Breast epithelium (tissue), 4 donors: ENCODE measurements around the gene IMPA2. TPM values are rescaled to one million over a fixed set of nuclear protein-coding genes. Genes with fewer than 3 reads are reported as not detected.
"Not testable (repeated sequence)": the region's sequence is repeated elsewhere in the genome, so short reads cannot be mapped to it uniquely, and the experiment has no call there.

ENCODE experiments used
- DNase-seq, 2 donors: peaks; one replicate each; pipeline ENCODE4 v3.0.0-alpha.2; 2019; ENCODE audit warnings: low spot score in 2 of 2
- H3K27ac ChIP-seq, 2 donors: fragments of 200-600 bp; sonication (generic) in 1 of 2; one replicate each; pipeline ENCODE4 v1.5.1; 2016 to 2019; ENCODE audit warnings: mild to moderate bottlenecking in 1 of 2
- H3K27me3 ChIP-seq, 2 donors: fragments of 200-600 bp; sonication (generic) in 1 of 2; one replicate each; pipeline versions ENCODE4 v1.5.1 to v1.6.0; 2017 to 2019; ENCODE audit warnings: control low read depth in 1 of 2, mild to moderate bottlenecking in 1 of 2
- H3K36me3 ChIP-seq: fragments of 200-600 bp; one replicate; pipeline ENCODE4 v1.5.1; 2019
- H3K4me1 ChIP-seq, 2 donors: fragments of 200-600 bp; sonication (generic); one replicate each; pipeline ENCODE4 v1.5.1; 2016 to 2019; ENCODE audit warnings: control low read depth in 1 of 2
- H3K4me3 ChIP-seq, 3 donors: fragments of 200-600 bp; sonication (generic); 1 replicate in 2 of 3; 2 replicates in 1 of 3; pipeline ENCODE4 v1.5.1; 2016 to 2019; ENCODE audit warnings: mild to moderate bottlenecking in 3 of 3, moderate library complexity in 2 of 3
- H3K9me3 ChIP-seq, 2 donors: fragments of 200-600 bp; sonication (generic) in 1 of 2; one replicate each; pipeline ENCODE4 v1.5.1; 2016 to 2019; ENCODE audit warnings: control low read depth in 1 of 2
- POLR2A ChIP-seq: fragments of 450-650 bp; IDR thresholded peaks from one replicate; pipeline ENCODE4 v1.6.1; 2016; ENCODE audit warnings: antibody characterized with exemption, mild to moderate bottlenecking, moderate library complexity
- POLR2AphosphoS5 ChIP-seq, 3 donors: sonication (generic); formaldehyde crosslinking; IDR thresholded peaks; one replicate each; pipeline ENCODE4 v1.6.1; 2017; ENCODE audit warnings: antibody characterized with exemption in 3 of 3
- intact Hi-C: fragments of 100-400 bp; cut with DNase I; formaldehyde crosslinking; loops from one replicate; pipeline ENCODE4 v1.15.1; 2023; ENCODE audit warnings: low total_unique reads
- total RNA-seq, 3 donors: library from RNA; depleted of rRNA; stranded (reverse); fragments of >200 nt; gene quantifications; one replicate each; pipeline ENCODE4 v1.1.0, GENCODE V29; 2016
- TF ChIP-seq, protein P1 (sequence below), 3 donors: fragments of 450-650 bp; IDR thresholded peaks; one replicate each; pipeline ENCODE4 v1.5.1; 2016 to 2017; ENCODE audit warnings: antibody characterized with exemption in 3 of 3, mild to moderate bottlenecking in 3 of 3, moderate library complexity in 3 of 3

The IMPA2 gene
- total RNA-seq, 3 donors from 2014 or later: 25.2 to 26.5 (median 26.2) TPM

DNA sequence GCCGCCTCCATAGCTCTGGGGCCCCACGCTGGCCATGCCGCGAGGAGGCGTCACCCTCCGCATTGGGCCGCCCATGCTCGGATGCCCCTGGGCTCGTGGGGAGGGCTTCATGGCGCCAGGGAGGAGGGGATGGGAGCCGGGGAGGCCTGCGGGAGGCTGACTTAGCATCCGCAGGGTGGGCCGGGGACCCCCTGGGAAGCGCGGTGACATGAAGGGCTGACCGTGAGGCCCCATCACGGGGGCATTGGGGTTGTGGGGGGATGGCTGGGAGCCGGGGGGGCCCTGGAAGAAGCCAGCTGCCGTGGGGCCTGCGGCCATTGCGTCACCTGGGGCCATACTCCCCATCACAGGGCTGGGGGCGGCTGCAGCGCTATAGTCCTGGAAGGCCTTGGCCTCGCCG is 86.4 kb downstream of the IMPA2 start:
- H3K27ac ChIP-seq: no peak overlapping the region
- no peak for TF ChIP-seq POLR2A
- TF ChIP-seq POLR2AphosphoS5 (IDR thresholded peaks at IDR 0.05): no peak
- TF ChIP-seq, protein P1, sequence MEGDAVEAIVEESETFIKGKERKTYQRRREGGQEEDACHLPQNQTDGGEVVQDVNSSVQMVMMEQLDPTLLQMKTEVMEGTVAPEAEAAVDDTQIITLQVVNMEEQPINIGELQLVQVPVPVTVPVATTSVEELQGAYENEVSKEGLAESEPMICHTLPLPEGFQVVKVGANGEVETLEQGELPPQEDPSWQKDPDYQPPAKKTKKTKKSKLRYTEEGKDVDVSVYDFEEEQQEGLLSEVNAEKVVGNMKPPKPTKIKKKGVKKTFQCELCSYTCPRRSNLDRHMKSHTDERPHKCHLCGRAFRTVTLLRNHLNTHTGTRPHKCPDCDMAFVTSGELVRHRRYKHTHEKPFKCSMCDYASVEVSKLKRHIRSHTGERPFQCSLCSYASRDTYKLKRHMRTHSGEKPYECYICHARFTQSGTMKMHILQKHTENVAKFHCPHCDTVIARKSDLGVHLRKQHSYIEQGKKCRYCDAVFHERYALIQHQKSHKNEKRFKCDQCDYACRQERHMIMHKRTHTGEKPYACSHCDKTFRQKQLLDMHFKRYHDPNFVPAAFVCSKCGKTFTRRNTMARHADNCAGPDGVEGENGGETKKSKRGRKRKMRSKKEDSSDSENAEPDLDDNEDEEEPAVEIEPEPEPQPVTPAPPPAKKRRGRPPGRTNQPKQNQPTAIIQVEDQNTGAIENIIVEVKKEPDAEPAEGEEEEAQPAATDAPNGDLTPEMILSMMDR (IDR thresholded peaks at IDR 0.05): no peak
- intact Hi-C loops: no loop called here

DNA sequence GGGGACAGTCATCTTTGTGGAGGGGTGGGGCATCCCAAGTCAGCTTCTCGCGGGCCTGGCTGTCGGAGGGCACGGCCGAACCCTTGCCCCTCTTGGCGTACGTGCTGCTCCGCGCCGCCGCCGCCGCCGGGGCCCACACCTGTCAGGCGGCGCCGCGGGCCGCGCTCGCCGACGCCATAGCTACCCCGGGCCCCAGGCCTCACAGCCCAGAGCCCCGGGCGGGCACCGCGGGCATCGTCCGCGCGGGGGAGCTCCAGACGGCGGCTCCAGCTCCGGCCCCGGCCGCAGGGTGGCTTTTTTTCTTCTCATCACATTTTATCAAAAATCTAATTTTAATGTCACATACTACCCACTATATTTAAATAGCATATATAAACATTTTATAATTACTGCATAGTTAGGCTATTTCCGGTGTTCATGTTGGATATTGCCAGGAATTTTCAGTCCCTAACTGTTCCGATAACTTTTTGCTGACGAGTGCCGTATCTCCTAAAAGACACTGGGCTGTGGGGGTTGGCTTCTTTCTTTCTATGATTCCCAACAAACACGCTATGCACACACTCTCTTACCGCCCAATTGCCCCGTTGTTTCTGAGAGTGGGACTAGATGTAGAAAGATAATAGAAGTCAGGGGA is 87.1 kb downstream of the IMPA2 start:
- H3K27me3 ChIP-seq, H3K4me1 ChIP-seq, intact Hi-C loops, H3K9me3 ChIP-seq, DNase-seq, H3K27ac ChIP-seq, H3K36me3 ChIP-seq, H3K4me3 ChIP-seq: not testable (repeated sequence)

More for the DNA sequence above, 86.4 kb downstream of the IMPA2 start:
- no peaks in the 10 kb centered on the region for H3K36me3 ChIP-seq
- H3K4me3 ChIP-seq: no peak overlapping the region
- no peaks in the 10 kb centered on the region for H3K9me3 ChIP-seq
- DNase-seq: no peak
- no peaks in the 10 kb centered on the region for H3K27me3 ChIP-seq
- H3K4me1 ChIP-seq: no peaks in the 10 kb centered on the region

DNA sequence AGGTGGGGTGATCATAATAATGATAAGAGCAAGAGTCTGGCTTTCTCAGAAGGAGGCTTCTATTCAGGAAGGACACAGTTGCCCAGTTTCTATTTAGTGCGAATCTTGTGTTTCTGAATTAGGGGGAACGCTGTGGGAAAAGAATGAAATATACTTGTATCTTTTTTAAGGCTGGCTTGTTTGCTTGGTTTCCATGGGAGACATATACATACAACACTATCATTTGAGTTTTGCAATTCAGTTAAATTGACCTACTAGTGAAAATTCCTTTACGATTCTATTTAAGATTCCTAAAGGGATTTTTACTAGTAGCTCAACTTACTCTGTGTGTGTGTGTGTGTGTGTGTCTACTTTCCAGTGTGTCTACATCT is 87.6 kb downstream of the IMPA2 start:
- Histone ChIP-seq H3K36me3 (no peaks in the 10 kb centered on the region), H3K4me3 (no peak overlapping the region), H3K9me3 (no peaks in the 10 kb centered on the region), H3K27ac (no peak overlapping the region), H3K4me1 (no peaks in the 10 kb centered on the region), H3K27me3 (no peaks in the 10 kb centered on the region)
- intact Hi-C loops: no loop called here
- TF ChIP-seq, protein P1 (IDR thresholded peaks at IDR 0.05): no peak
- TF ChIP-seq POLR2AphosphoS5 (IDR thresholded peaks at IDR 0.05): no peak
- no peak for TF ChIP-seq POLR2A
- DNase-seq: no peak

DNA sequence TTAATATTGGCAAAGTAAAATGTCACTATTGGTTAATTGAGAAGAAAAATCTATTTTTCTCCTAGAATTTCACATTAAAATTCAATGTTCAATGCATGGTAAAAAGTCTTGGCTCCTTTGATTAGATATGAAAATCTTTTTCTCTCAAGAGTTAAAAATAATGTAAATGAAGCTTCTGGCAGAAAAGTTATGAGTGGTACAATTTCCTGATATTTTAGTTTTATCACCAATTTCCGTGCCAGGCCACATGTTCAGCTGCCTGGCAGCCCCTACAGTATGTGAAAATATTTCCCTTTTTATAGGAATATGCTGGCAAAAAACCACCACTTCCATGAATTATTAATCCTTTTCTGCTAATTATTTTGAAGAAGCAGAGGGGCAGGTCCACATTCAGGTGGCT is 89.8 kb downstream of the IMPA2 start:
- H3K36me3 ChIP-seq, H3K9me3 ChIP-seq, H3K4me3 ChIP-seq, intact Hi-C loops, H3K4me1 ChIP-seq, H3K27me3 ChIP-seq, H3K27ac ChIP-seq, DNase-seq: not testable (repeated sequence)

DNA sequence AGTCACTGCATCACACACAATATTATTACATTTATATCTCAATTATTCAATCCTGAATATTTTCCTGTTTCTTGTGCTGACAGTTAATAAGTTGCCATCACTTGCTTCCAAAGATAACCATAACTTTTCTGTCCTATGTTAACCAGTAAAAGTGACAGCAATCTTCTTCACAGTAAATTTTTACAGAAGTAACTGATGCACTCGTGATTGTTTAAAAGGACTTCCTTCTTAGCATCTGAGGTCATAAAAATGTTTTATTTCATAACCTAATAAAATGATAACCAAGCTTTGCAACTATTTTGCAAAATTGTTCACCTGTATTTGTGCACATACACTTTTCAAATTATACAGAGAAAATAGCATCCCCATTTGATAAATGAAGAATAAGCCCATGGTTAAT is 91.7 kb downstream of the IMPA2 start:
- no peaks in the 10 kb centered on the region for H3K36me3 ChIP-seq
- no peak for DNase-seq
- no peak overlapping the region for H3K27ac ChIP-seq
- no peaks in the 10 kb centered on the region for H3K9me3 ChIP-seq
- no peaks in the 10 kb centered on the region for H3K4me1 ChIP-seq
- no peaks in the 10 kb centered on the region for H3K27me3 ChIP-seq
- no peak for TF ChIP-seq POLR2AphosphoS5 (IDR thresholded peaks at IDR 0.05)
- TF ChIP-seq, protein P1 (IDR thresholded peaks at IDR 0.05): no peak
- TF ChIP-seq POLR2A: no peak
- H3K4me3 ChIP-seq: no peak overlapping the region
- intact Hi-C loops: no loop called here

DNA sequence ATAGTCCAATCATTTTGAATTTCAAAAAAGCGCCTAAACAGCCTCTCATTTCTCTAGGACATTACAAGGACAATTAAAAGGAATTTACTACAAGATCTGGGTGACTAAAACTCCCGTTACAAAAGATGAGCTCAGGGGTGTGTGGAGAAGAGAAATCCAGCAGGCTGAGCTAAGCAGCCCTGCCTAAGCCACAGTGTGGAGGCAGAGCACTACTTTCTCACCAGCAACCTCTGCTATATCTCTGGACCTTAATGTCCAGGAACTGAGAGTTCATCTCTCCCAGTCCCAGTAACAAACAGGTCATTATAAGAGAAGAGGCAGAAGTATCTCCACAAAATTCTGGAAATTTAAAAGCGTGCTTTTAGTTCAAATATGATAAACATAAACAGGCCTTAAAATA is 93.4 kb downstream of the IMPA2 start:
- TF ChIP-seq POLR2AphosphoS5 (IDR thresholded peaks at IDR 0.05): no peak
- TF ChIP-seq POLR2A: no peak
- TF ChIP-seq, protein P1 (IDR thresholded peaks at IDR 0.05): no peak
- Histone ChIP-seq H3K4me3 (no peak overlapping the region), H3K27me3 (no peaks in the 10 kb centered on the region), H3K27ac (no peak overlapping the region), H3K9me3 (no peaks in the 10 kb centered on the region), H3K36me3 (no peaks in the 10 kb centered on the region), H3K4me1 (no peaks in the 10 kb centered on the region)
- intact Hi-C loops: no loop called here
- no peak for DNase-seq
